PFSK-1 (cell line): ENCODE results near the gene RABGAP1L.

Experiments
- POLR2AphosphoS5 ChIP-seq: IDR thresholded peaks from 2 replicates; pipeline ENCODE4 v1.6.1; 2012; ENCODE audit warnings: low read depth, mild to moderate bottlenecking, control low read depth, low read length, moderate library complexity
- REST ChIP-seq, 2 experiments: IDR thresholded peaks; 2 replicates each; pipeline versions ENCODE4 v1.6.1 to v1.8.0; 2011 to 2012; ENCODE audit warnings: low read depth in 2 of 2, low read length in 2 of 2, control low read depth in 1 of 2, inconsistent platforms in 1 of 2, mild to moderate bottlenecking in 1 of 2, moderate library complexity in 1 of 2; ENCODE audit not compliant: insufficient read depth in 1 of 2
- SIN3A ChIP-seq: IDR thresholded peaks from 2 replicates; pipeline ENCODE4 v1.6.1; 2012; ENCODE audit warnings: mild to moderate bottlenecking, low read length, moderate library complexity, borderline replicate concordance; ENCODE audit not compliant: insufficient read depth
- TAF1 ChIP-seq: IDR thresholded peaks from 2 replicates; pipeline ENCODE4 v1.6.1; 2012; ENCODE audit warnings: low read length, control low read depth, borderline replicate concordance; ENCODE audit not compliant: insufficient read depth

GRCh38 chr1:174157157-174157806 is 2.0 kb upstream of the RABGAP1L start:
- TF ChIP-seq TAF1 (no peak), POLR2AphosphoS5 (no peak), SIN3A (no peak), REST (IDR thresholded peaks at IDR 0.05; ENCODE audit: insufficient read depth in 1 of 2, low read depth in 2 of 2, low read length in 2 of 2) (no peak)
